HG03442 (cell line): ENCODE data around the gene SEPTIN1.
"Not testable (repeated sequence)": the region's sequence is repeated elsewhere in the genome, so short reads cannot be mapped to it uniquely, and the experiment has no call there.

Experiments used
- ATAC-seq: cut with Tn5 transposase; IDR thresholded peaks from one replicate; pipeline ENCODE4 v1.9.1; 2021; ENCODE audit warnings: mild to moderate bottlenecking, moderate library complexity; ENCODE audit not compliant: unreplicated experiment

SEPTIN1 gene

DNA sequence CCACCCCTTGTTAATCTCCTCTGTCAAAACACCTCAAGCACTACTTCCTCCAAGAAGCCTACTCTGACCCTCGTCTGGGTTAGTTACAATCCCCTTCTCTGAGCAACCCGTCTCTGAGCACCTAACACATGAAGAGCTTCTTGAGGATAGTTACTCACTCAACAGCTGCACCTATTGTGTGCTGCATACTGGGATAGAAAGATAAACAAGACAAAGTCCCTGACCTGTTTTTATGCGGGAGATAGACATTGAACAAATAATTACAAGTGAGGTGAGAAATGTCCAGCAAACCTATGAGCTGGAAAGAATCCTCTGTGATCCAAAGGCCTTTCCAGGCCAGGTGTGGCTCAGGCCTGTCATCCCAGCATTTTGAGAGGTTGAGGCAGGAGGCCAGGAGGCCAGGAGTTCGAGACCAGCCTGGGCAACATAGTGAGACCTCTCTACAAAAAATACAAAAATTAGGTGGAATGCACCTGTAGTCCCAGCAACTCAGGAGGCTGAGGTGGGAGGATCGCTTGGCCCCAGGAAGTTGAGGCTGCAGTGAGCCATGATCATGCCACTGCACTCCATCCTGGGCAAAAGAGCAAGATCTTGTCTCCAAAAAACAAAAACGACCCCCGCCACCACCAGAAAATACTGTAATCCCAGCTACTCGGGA is 19.5 kb upstream of the SEPTIN1 start:
- ATAC-seq = no peak

DNA sequence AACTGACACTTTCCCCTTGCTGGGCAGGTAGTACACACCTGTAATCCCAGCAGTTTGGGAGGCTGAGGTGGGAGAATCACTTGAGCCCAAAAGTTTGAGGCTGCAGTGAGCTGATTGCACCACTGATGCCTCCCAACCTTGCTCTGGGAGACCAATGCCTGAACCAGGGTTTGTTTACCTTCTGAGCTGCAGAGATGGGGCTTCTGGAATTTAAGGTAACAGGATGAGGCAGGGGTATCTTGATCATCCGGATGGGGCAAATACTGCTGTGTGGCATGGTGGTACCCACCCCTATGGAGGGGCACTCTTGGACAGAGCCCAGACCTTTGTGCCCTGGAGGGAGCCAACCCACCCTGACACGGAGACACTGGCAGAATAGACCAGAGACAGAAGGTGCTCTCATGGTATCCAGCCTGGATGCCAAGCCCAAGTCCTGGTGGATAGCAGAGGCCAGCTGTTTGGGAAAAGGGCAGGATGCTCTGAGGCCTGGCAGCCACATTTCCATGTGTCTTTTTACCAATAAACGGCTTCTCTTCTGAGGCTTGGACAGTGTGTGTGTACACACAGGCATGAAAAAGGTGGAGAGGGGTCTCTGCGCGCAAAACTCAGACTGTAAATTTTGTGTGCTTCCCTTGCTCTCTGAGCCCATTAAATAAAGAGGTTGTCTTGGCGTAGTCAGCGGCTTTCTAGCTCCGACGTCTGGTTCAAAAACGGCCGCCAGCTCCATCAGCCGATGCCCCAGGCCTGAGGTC is 17.2 kb upstream of the SEPTIN1 start:
- ATAC-seq = no peak

- no peak for ATAC-seq
Observed at GRCh38 chr16:30398661-30399434, 16.5 kb upstream of the SEPTIN1 start.

- no peak for ATAC-seq
Observed at GRCh38 chr16:30397776-30398660, 15.7 kb upstream of the SEPTIN1 start.

GRCh38 chr16:30397056-30397455 is 14.7 kb upstream of the SEPTIN1 start:
- no peak for ATAC-seq

- ATAC-seq = not testable (repeated sequence)
Observed at GRCh38 chr16:30396627-30397026, 14.3 kb upstream of the SEPTIN1 start.

DNA sequence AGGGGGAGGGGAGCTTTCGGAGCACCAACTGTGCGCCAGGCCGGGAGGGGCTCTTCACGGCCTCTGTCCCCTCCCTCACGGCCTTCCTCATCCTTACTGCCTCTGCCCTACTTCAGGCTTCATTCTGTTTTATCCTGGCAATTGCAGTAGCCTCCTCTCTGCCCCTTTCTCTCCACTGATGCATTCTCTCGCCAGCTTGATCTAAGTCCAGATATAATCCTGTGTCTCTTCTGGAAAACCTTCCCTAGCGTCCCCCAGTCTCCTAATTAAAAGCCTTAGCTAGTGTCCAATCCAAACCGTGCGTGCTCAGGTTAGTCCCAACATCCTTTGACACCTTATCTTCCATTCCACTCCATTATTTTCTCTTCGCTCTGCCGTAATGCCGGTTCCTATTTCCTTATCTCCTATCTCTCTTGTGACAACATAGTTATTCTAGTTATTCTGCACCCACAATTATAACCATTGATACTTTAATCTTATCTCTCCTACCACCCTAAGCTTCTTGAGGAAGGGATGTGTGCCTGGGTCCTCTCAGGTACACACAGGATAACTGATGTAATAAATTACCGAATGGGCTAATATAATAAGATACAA is 13.7 kb upstream of the SEPTIN1 start:
- no peak for ATAC-seq

DNA sequence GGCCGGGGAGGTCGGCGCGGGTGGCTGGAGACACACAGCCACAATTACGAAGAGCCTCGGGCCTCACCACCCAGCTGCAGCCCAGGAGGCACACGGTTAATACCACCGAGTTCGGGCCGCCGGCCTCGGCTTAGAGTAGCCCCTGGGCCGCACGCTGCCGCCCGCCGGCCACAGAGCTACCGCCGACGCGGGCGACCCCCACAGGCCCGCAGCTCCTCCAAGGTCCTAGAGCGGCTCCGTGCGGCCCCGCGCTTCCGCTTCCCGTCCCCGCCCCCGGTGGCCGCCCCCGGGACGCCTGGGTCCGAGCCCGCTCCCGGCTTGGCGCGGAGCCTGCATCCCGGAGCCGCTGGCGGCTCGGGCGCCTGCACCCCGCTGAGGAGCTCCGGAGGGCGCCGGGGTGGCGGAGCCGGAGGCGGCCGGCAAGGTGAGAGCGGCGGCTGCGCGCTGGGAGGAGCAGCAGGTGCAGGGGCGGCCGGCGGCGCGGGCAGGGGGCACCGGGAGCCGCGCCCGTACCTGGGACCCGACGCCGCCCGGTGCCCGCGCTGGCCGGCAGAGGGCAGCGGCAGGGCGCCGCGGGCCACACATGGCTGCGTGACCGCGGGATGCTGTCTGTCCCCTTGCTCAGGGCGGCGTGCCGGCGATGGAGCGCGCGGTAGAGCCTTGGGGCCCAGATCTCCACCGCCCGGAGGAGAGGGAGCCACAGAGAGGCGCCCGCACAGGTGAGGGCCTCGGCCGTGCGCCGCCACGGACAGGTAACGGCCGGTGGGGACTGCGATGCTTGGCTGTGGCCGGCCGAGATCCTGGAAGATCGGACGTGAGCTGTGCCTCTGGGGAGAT is 13.0 kb upstream of the SEPTIN1 start, which contains the start of gene ZNF48:
TSS of gene ZNF48 (plus strand) at position 266 of the 837 bp plus-strand sequence. CDS start at position 641, 375 bp downstream.
- peak; percentile 54 for ATAC-seq

- no peak for ATAC-seq
Observed at GRCh38 chr16:30394592-30395154, 12.3 kb upstream of the SEPTIN1 start.

GRCh38 chr16:30383521-30383920 is 1.2 kb upstream of the SEPTIN1 start:
- no peak for ATAC-seq

GRCh38 chr16:30381291-30382041 is 895 bp downstream of the SEPTIN1 start:
- ATAC-seq = no peak

- no peak for ATAC-seq
Observed at GRCh38 chr16:30380803-30381208, 1.6 kb downstream of the SEPTIN1 start.

DNA sequence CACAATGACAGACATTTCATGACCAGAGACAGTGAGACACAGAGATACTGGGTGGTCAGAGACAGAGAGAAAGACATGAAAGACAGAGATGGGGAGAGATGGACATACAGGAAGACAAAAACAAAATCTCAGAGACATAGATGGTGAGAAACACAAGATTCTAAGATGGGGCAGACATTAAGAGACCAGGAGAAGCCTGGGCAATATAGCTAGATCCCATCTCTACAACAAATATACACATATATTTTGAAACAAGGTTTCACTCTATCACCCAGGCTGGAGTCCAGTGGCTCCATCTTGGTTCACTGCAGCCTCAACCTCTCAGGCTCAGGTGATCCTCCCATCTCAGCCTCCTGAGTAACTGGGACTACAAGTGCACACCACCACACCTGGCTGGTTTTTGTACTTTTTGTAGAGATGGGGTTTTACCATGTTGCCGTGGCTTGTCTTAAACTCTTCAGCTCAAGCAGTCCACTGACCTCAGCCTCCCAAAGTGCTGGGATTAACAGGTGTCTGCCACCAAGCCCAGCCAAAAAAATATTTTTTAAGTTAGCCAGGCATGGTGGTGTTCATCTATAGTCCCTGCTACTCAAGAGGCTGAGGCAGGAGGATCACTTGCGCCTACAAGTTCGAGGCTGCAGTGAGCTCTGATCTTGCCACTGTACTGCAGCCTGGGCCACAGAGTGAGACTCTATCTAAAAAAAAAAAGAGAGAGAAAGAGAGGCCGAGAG is 2.1 kb downstream of the SEPTIN1 start:
- no peak for ATAC-seq

DNA sequence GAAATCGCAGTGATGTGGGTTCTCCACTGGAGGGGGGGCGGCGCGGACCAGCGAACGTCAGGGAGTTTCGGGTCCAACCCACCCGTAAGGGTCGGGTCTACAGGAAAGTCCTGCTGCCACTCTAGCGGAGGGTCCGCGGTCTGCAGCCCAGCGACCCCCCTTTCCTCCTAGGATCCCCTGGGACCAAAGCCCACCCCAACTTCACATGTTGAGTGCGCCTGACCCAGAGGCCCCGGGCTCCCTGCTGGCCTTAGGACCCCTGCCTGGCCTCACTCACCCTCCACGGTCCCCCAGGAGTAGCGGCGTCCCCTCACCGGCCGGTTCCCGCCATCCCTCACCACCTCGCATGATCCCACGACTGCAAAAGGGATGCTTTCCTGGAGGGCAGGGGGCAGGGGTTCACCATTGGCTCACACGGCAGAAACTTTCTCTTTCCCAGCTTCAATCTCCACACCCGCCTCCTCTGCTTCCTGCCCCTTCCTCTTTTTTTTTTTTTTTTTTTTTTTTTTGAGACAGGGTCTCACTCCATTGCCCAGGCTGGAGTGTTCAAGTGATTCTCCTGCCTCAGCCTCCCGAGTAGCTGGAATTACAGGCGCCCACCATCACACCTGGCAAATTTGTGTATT is 3.1 kb downstream of the SEPTIN1 start:
- no peak for ATAC-seq

- peak; percentile 85 for ATAC-seq
Observed at GRCh38 chr16:30378236-30379157, 3.9 kb downstream of the SEPTIN1 start.

- ATAC-seq = peak; percentile 38
Observed at GRCh38 chr16:30377812-30378235, 4.5 kb downstream of the SEPTIN1 start.
